IMR-90 (cell line): Measurements from ENCODE around the gene DOCK1. TPM values are rescaled to one million over a fixed set of nuclear protein-coding genes. Genes with fewer than 3 reads are reported as not detected.

Experiments used
- ATAC-seq: fragments of 200-7000 bp; cut with Tn5 transposase; 2 replicates; pipeline ENCODE4 v1.9.1; 2020; ENCODE audit warnings: low read depth, mild to moderate bottlenecking, moderate library complexity
- BruUV-seq: library from RNA; stranded (reverse); fragments of 400-500 nt; replicated peaks from 2 replicates; lab custom pipeline; 2021; lab: Mats Ljungman, UMichigan
- CTCF ChIA-PET: fragments of 300-600 bp; formaldehyde crosslinking; extraction: SDS; loops from one replicate; lab custom pipeline; 2021; ENCODE audit warnings: antibody characterized with exemption; lab: Yijun Ruan, JAX
- POLR2A ChIA-PET: fragments of 300-600 bp; sonication (Branson Sonifier 250); formaldehyde crosslinking; loops from one replicate; lab custom pipeline; 2022; ENCODE audit warnings: antibody characterized with exemption; ENCODE audit not compliant: unreplicated experiment; lab: Charles Lee
- DNase-seq: peaks from one replicate; pipeline ENCODE4 v3.0.0; 2013
- H2AFZ ChIP-seq: replicated peaks from 2 replicates; pipeline ENCODE3; 2013; ENCODE audit warnings: low read length, mild to moderate bottlenecking; ENCODE audit not compliant: poor library complexity
- H2AK5ac ChIP-seq: 2 replicates; pipeline ENCODE4 v1.6.1; 2013; ENCODE audit warnings: low read depth, low read length, inconsistent platforms
- H2AK9ac ChIP-seq: replicated peaks from 2 replicates; pipeline ENCODE3; 2013; ENCODE audit warnings: mild to moderate bottlenecking, low read depth, low read length, moderate library complexity; ENCODE audit not compliant: poor library complexity
- H2BK120ac ChIP-seq: 2 replicates; pipeline ENCODE4 v1.6.1; 2013; ENCODE audit warnings: low read depth, low read length, inconsistent platforms
- H2BK15ac ChIP-seq: 3 replicates; pipeline ENCODE4 v1.6.1; 2013; ENCODE audit warnings: low read depth, low read length, inconsistent platforms
- H2BK20ac ChIP-seq: 2 replicates; pipeline ENCODE4 v1.6.1; 2013; ENCODE audit warnings: low read depth, mild to moderate bottlenecking, inconsistent platforms, low read length, moderate library complexity
- H2BK5ac ChIP-seq: 2 replicates; pipeline ENCODE4 v1.6.1; 2013; ENCODE audit warnings: mild to moderate bottlenecking, low read depth, low read length, inconsistent platforms; ENCODE audit not compliant: poor library complexity, severe bottlenecking
- H3K14ac ChIP-seq: replicated peaks from 2 replicates; pipeline ENCODE4 v1.6.1; 2013; ENCODE audit warnings: low read depth, low read length, inconsistent platforms
- H3K18ac ChIP-seq: 2 replicates; pipeline ENCODE4 v1.6.1; 2013; ENCODE audit warnings: low read depth, low read length, control low read depth
- H3K23ac ChIP-seq: 2 replicates; pipeline ENCODE4 v1.6.1; 2013; ENCODE audit warnings: low read depth, low read length, inconsistent platforms
- H3K27ac ChIP-seq: 2 replicates; pipeline ENCODE4 v1.5.1; 2013; ENCODE audit warnings: mild to moderate bottlenecking, control low read depth, low read length; ENCODE audit not compliant: insufficient read depth
- H3K27me3 ChIP-seq: 2 replicates; pipeline ENCODE4 v1.6.1; 2013; ENCODE audit warnings: low read length; ENCODE audit not compliant: control insufficient read depth, insufficient read depth
- H3K36me3 ChIP-seq: 2 replicates; pipeline ENCODE4 v1.6.1; 2013; ENCODE audit warnings: low read length, mixed read lengths; ENCODE audit not compliant: control insufficient read depth, insufficient read depth
- H3K4ac ChIP-seq: 2 replicates; pipeline ENCODE4 v1.6.1; 2013; ENCODE audit warnings: low read depth, low read length, inconsistent platforms
- H3K4me1 ChIP-seq: 2 replicates; pipeline ENCODE4 v1.6.1; 2013; ENCODE audit warnings: low read length, mixed read lengths; ENCODE audit not compliant: control insufficient read depth, insufficient read depth
- H3K4me2 ChIP-seq: 2 replicates; pipeline ENCODE4 v1.6.1; 2013; ENCODE audit warnings: low read depth, mild to moderate bottlenecking, control low read depth, low read length, moderate library complexity
- H3K4me3 ChIP-seq: 2 replicates; pipeline ENCODE4 v1.5.1; 2013; ENCODE audit warnings: low read depth, mild to moderate bottlenecking, control low read depth, low read length, moderate library complexity; ENCODE audit not compliant: insufficient read depth
- H3K56ac ChIP-seq: 2 replicates; pipeline ENCODE4 v1.6.1; 2013; ENCODE audit warnings: low read length, inconsistent platforms; ENCODE audit not compliant: insufficient read depth; ENCODE audit errors: extremely low read depth
- H3K79me1 ChIP-seq, 2 experiments: 2 replicates each; pipeline ENCODE4 v1.6.1; 2013; ENCODE audit warnings: low read length in 2 of 2, inconsistent platforms in 1 of 2, low read depth in 1 of 2
- H3K9ac ChIP-seq: 2 replicates; pipeline ENCODE4 v1.6.1; 2013; ENCODE audit warnings: low read depth, low read length, control low read depth
- H3K9me1 ChIP-seq: 2 replicates; pipeline ENCODE4 v1.6.1; 2013; ENCODE audit warnings: low read length, inconsistent platforms; ENCODE audit not compliant: insufficient read depth
- H3K9me3 ChIP-seq: 2 replicates; pipeline ENCODE4 v1.6.1; 2013; ENCODE audit warnings: low read length; ENCODE audit not compliant: control insufficient read depth, insufficient read depth
- H4K20me1 ChIP-seq: 2 replicates; pipeline ENCODE4 v1.6.1; 2013; ENCODE audit warnings: low read length, inconsistent platforms; ENCODE audit not compliant: insufficient read depth
- H4K5ac ChIP-seq: 2 replicates; pipeline ENCODE4 v1.6.1; 2013; ENCODE audit warnings: mild to moderate bottlenecking, low read depth, low read length, control low read depth
- H4K8ac ChIP-seq, 2 experiments: 2 replicates each; pipeline ENCODE4 v1.6.1; 2013; ENCODE audit warnings: low read depth in 2 of 2, low read length in 2 of 2, control low read depth in 1 of 2, inconsistent platforms in 1 of 2
- H4K91ac ChIP-seq: 2 replicates; pipeline ENCODE4 v1.6.1; 2013; ENCODE audit warnings: low read depth, low read length, inconsistent platforms; ENCODE audit not compliant: insufficient read depth
- BHLHE40 ChIP-seq: fragments of 150-350 bp; IDR thresholded peaks from 2 replicates; pipeline ENCODE4 v1.6.1; 2016; ENCODE audit warnings: mild to moderate bottlenecking, low read depth, low read length
- CEBPB ChIP-seq: IDR thresholded peaks from 2 replicates; pipeline ENCODE4 v1.6.1; 2012; ENCODE audit warnings: low read depth, low read length, improper control_type of control experiment
- CHD1 ChIP-seq: IDR thresholded peaks from 2 replicates; pipeline ENCODE4 v1.6.1; 2012; ENCODE audit warnings: low read depth, low read length, improper control_type of control experiment
- CTCF ChIP-seq: conservative IDR thresholded peaks from 2 replicates; pipeline ENCODE4 v1.5.1; 2012; ENCODE audit warnings: mild to moderate bottlenecking, low read depth, low read length, improper control_type of control experiment
- ELK1 ChIP-seq: fragments of 150-350 bp; IDR thresholded peaks from 2 replicates; pipeline ENCODE4 v1.6.1; 2016; ENCODE audit warnings: low read depth, mild to moderate bottlenecking, low read length, moderate library complexity, borderline replicate concordance
- NFE2L2 ChIP-seq: fragments of 150-350 bp; IDR thresholded peaks from 2 replicates; pipeline ENCODE4 v1.6.1; 2016; ENCODE audit warnings: low read depth, mild to moderate bottlenecking, low read length
- RFX5 ChIP-seq: IDR thresholded peaks from 2 replicates; pipeline ENCODE4 v1.8.0; 2012; ENCODE audit warnings: low read depth, mild to moderate bottlenecking, low read length, moderate library complexity
- USF2 ChIP-seq: fragments of 150-350 bp; IDR thresholded peaks from 2 replicates; pipeline ENCODE4 v1.6.1; 2017; ENCODE audit warnings: mild to moderate bottlenecking, antibody characterized with exemption, low read length, low read depth
- WGBS, 2 experiments: methylation state at CpG; one replicate each; pipeline versions ENCODE4 v1.1.5 to v1.1.7; 2013; ENCODE audit warnings: missing lambda C conversion rate in 2 of 2; ENCODE audit not compliant: insufficient read length in 1 of 2; ENCODE audit errors: extremely low coverage in 2 of 2; 5-methylcytosine and 5-hydroxymethylcytosine counted together
- dilution Hi-C: fragments of 300-500 bp; cut with HindIII; formaldehyde crosslinking; loops from one replicate; pipeline ENCODE4 v1.14.3; 2018; ENCODE audit warnings: low sequenced_read_pairs; ENCODE audit not compliant: unreplicated experiment
- in situ Hi-C: fragments of 300-500 bp; cut with MboI; formaldehyde crosslinking; loops from 3 replicates; pipeline ENCODE4 v1.14.3; 2019; ENCODE audit warnings: low sequenced_read_pairs, inconsistent platforms, mixed read lengths
- intact Hi-C: fragments of 100-400 bp; cut with micrococcal nuclease; formaldehyde crosslinking; loops from 2 replicates; pipeline ENCODE4 v1.10.0; 2022
- polyA plus RNA-seq, 3 experiments: library from polyadenylated mRNA; depleted of rRNA; stranded (reverse); fragments of >200 nt; gene quantifications; 2 replicates each; pipeline ENCODE4 v1.2.3, GENCODE V29; 2012; ENCODE audit warnings: low replicate concordance in 1 of 3
- total RNA-seq: library from RNA; depleted of rRNA; stranded (reverse); fragments of >200 nt; gene quantifications from 2 replicates; pipeline ENCODE4 v1.2.3, GENCODE V29; 2012

DOCK1 gene
- total and polyA plus RNA-seq, 2 of the 4 experiments (the other 2 are of a cell fraction) = 28.2 to 71.0 TPM

- intact Hi-C loops (no loop called here), dilution Hi-C loops (no loop called here), in situ Hi-C loops (no loop called here)
- Histone ChIP-seq H3K14ac (no peak overlapping the region), H3K79me1 (no peaks in the 10 kb centered on the region), H3K36me3 (no peaks in the 10 kb centered on the region), H3K9me3 (peaks cover 5% of the 10 kb centered on the region), H2BK20ac (no peak overlapping the region), H3K4me1 (no peaks in the 10 kb centered on the region), H4K5ac (no peak overlapping the region), H3K27me3 (0 out of 2 replicates have a peak, but pooled peaks cover 7% of the 10 kb centered on the region), H3K56ac (no peak overlapping the region), H2AK5ac (no peak overlapping the region), H3K4ac (no peak overlapping the region), H2BK5ac (no peak overlapping the region), H3K4me3 (no peak overlapping the region), H3K18ac (no peak overlapping the region), H2BK120ac (no peak overlapping the region), H3K9ac (no peak overlapping the region), H2AFZ (no peak overlapping the region), H3K23ac (no peak overlapping the region), H4K8ac (no peak overlapping the region), H3K27ac (no peak overlapping the region), H3K4me2 (no peak overlapping the region), H4K20me1 (no peaks in the 10 kb centered on the region), H2BK15ac (no peak overlapping the region), H3K9me1 (peaks cover 6% of the 10 kb centered on the region; the same call in 1 of the 2 replicates), H4K91ac (no peak overlapping the region), H2AK9ac (no peak overlapping the region)
- 40% methylated on average over 1 of the region's 9 CpGs; no CpG with 5 or more reads in 1 of the 2 experiments for WGBS, 2 experiments
- ChIA-PET CTCF (no interaction called here), POLR2A (no interaction called here)
- ATAC-seq (no peak), DNase-seq (no peak)
- TF ChIP-seq BHLHE40 = no peak
- no peak for TF ChIP-seq ELK1
- no peak for TF ChIP-seq USF2
- no peak for TF ChIP-seq CTCF
- no peak for TF ChIP-seq NFE2L2
- TF ChIP-seq RFX5 = no peak
- TF ChIP-seq CEBPB = no peak
- TF ChIP-seq CHD1 = no peak
- no TSS peak for BruUV-seq
Measured at GRCh38 chr10:126893206-126893605, 12.0 kb upstream of the DOCK1 start.
